Prostate gland (tissue), 2 donors: ENCODE measurements around the gene TTYH2. TPM values are rescaled to one million over a fixed set of nuclear protein-coding genes. Genes with fewer than 3 reads are reported as not detected.

Source experiments
- DNase-seq: peaks from one replicate; pipeline ENCODE4 v3.0.0-alpha.2; 2019; ENCODE audit warnings: low spot score
- H3K27ac ChIP-seq, 2 donors: fragments of 200-600 bp; sonication (generic); 2 replicates each; pipeline ENCODE4 v1.5.1; 2017 to 2019
- H3K27me3 ChIP-seq: fragments of 200-600 bp; sonication (generic); replicated peaks from 2 replicates; pipeline ENCODE4 v1.5.1; 2019; ENCODE audit not compliant: insufficient read depth
- H3K36me3 ChIP-seq, 2 donors: fragments of 200-600 bp; sonication (generic); 1 replicate in 1 of 2; 2 replicates in 1 of 2; pipeline versions ENCODE4 v1.5.1 to v1.8.1; 2017 to 2019
- H3K4me1 ChIP-seq: fragments of 200-600 bp; sonication (generic); replicated peaks from 2 replicates; pipeline ENCODE4 v1.5.1; 2019
- H3K4me3 ChIP-seq, 2 donors: fragments of 200-600 bp; sonication (generic); 2 replicates each; pipeline ENCODE4 v1.5.1; 2017 to 2019
- H3K9me3 ChIP-seq: fragments of 200-600 bp; sonication (generic); 2 replicates; pipeline ENCODE4 v1.5.1; 2017
- POLR2A ChIP-seq: fragments of 450-650 bp; IDR thresholded peaks from one replicate; pipeline ENCODE4 v1.6.1; 2016; ENCODE audit warnings: antibody characterized with exemption, mild to moderate bottlenecking
- POLR2AphosphoS5 ChIP-seq: sonication (generic); formaldehyde crosslinking; IDR thresholded peaks from one replicate; pipeline ENCODE4 v1.6.1; 2017; ENCODE audit warnings: antibody characterized with exemption
- WGBS: methylation state at CpG from one replicate; pipeline ENCODE4 v1.1.5; 2018; 5-methylcytosine and 5-hydroxymethylcytosine counted together
- intact Hi-C: fragments of 100-400 bp; cut with DNase I; formaldehyde crosslinking; loops from one replicate; pipeline ENCODE4 v1.14.2; 2022
- total RNA-seq, 2 donors: library from RNA; depleted of rRNA; stranded (reverse); fragments of >200 nt; gene quantifications; one replicate each; pipeline ENCODE4 v1.1.0, GENCODE V29; 2016
- TF ChIP-seq, protein P1 (sequence below), 4 experiments: fragments of 200-600 bp in 2 of 4; fragments of 450-650 bp in 2 of 4; sonication (generic) in 2 of 4; IDR thresholded peaks; 1 replicate in 3 of 4; 2 replicates in 1 of 4; pipeline ENCODE4 v1.5.1; 2016 to 2019; ENCODE audit warnings: antibody characterized with exemption in 4 of 4, mild to moderate bottlenecking in 2 of 4, moderate library complexity in 2 of 4

TTYH2 gene
- total RNA-seq, 2 donors from 2014 or later = 7.7 to 43.3 TPM

GRCh38 chr17:74245145-74245831 lies 31.9 kb downstream of the TTYH2 start:
- no peaks in the 10 kb centered on the region for H3K9me3 ChIP-seq
- no peaks in the 10 kb centered on the region for H3K27me3 ChIP-seq
- H3K36me3 ChIP-seq = no peaks in the 10 kb centered on the region
- TF ChIP-seq, protein P1, sequence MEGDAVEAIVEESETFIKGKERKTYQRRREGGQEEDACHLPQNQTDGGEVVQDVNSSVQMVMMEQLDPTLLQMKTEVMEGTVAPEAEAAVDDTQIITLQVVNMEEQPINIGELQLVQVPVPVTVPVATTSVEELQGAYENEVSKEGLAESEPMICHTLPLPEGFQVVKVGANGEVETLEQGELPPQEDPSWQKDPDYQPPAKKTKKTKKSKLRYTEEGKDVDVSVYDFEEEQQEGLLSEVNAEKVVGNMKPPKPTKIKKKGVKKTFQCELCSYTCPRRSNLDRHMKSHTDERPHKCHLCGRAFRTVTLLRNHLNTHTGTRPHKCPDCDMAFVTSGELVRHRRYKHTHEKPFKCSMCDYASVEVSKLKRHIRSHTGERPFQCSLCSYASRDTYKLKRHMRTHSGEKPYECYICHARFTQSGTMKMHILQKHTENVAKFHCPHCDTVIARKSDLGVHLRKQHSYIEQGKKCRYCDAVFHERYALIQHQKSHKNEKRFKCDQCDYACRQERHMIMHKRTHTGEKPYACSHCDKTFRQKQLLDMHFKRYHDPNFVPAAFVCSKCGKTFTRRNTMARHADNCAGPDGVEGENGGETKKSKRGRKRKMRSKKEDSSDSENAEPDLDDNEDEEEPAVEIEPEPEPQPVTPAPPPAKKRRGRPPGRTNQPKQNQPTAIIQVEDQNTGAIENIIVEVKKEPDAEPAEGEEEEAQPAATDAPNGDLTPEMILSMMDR (IDR thresholded peaks at IDR 0.05) = no peak
- intact Hi-C loops = no loop called here
- no peak overlapping the region for H3K4me3 ChIP-seq
- WGBS = 75% methylated on average over 21 of the region's 21 CpGs
- DNase-seq = no peak
- H3K27ac ChIP-seq = no peak overlapping the region
- no peaks in the 10 kb centered on the region for H3K4me1 ChIP-seq

GRCh38 chr17:74245871-74246270 lies 32.5 kb downstream of the TTYH2 start:
- no peak overlapping the region for H3K4me3 ChIP-seq
- TF ChIP-seq POLR2A = no peak
- TF ChIP-seq, protein P1 (IDR thresholded peaks at IDR 0.05) = no peak
- no peak for TF ChIP-seq POLR2AphosphoS5
- H3K36me3 ChIP-seq = no peaks in the 10 kb centered on the region
- no peak for DNase-seq
- intact Hi-C loops = no loop called here
- WGBS = 68% methylated on average over 5 of the region's 5 CpGs
- no peaks in the 10 kb centered on the region for H3K9me3 ChIP-seq
- H3K4me1 ChIP-seq = no peaks in the 10 kb centered on the region
- no peak overlapping the region for H3K27ac ChIP-seq
- H3K27me3 ChIP-seq = no peaks in the 10 kb centered on the region

DNA sequence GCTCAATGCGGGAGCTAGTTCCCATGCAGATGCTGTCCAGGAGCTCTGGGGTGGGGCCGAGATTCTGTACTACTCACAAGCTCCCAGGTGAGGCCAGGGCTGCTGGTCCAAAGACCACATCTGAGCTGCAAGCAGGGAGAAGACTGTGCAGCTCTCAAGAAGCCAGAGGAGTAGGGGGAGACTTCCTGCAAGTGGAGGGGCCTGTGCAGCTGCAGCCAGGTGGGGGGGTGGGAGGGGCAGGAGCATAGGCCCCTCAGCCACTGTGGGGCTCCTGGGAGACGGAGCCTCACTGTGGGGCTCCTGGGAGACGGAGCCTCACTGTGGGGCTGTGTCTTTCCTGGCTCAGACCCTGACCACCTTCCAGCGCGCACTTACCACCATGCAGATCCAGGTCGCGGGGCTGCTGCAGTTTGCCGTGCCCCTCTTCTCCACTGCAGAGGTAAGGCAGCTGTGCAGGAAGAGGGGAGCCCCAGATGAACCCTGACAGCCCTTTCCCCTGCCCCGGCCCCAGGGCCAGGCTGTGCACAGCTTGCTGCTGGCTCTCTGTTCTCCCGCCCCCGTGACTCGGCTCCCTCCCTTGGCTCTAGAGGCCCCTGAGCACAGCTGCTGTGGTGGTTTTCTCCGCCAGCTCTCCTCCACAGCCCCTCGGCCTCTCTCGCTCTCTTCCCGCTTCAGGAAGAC lies 36.4 kb downstream of the TTYH2 start:
- TF ChIP-seq, protein P1 (IDR thresholded peaks at IDR 0.05) = no peak
- TF ChIP-seq POLR2A (no peak), POLR2AphosphoS5 (no peak)
- Histone ChIP-seq H3K36me3 (no peaks in the 10 kb centered on the region), H3K27ac (no peak overlapping the region), H3K4me3 (no peak overlapping the region), H3K9me3 (no peaks in the 10 kb centered on the region), H3K27me3 (no peaks in the 10 kb centered on the region), H3K4me1 (no peaks in the 10 kb centered on the region)
- intact Hi-C loops = no loop called here
- 74% methylated on average over 16 of the region's 17 CpGs for WGBS
- no peak for DNase-seq

- no peaks in the 10 kb centered on the region for H3K36me3 ChIP-seq
- H3K9me3 ChIP-seq = no peaks in the 10 kb centered on the region
- no peaks in the 10 kb centered on the region for H3K27me3 ChIP-seq
- no peaks in the 10 kb centered on the region for H3K4me1 ChIP-seq
- no peak overlapping the region for H3K4me3 ChIP-seq
- H3K27ac ChIP-seq = no peak overlapping the region
- WGBS = 74% methylated on average over 12 of the region's 12 CpGs
- TF ChIP-seq POLR2AphosphoS5 = no peak
- TF ChIP-seq, protein P1 (IDR thresholded peaks at IDR 0.05) = no peak
- no peak for DNase-seq
- intact Hi-C loops = no loop called here
Measured at GRCh38 chr17:74250324-74250995, 37.1 kb downstream of the TTYH2 start.
